Effector memory CD4-positive, alpha-beta T cell (primary cell): ENCODE measurements around the gene EMP3.

Experiments used
- DNase-seq, 3 donors: peaks; one replicate each; pipeline ENCODE4 v3.0.0-alpha.2; 2020
- H3K27ac ChIP-seq: 2 replicates; pipeline ENCODE4 v1.7.0; 2013; ENCODE audit warnings: mild to moderate bottlenecking, low read length, moderate library complexity; ENCODE audit not compliant: insufficient read depth, poor library complexity, severe bottlenecking
- H3K27me3 ChIP-seq: replicated peaks from 2 replicates; pipeline ENCODE4 v1.7.0; 2013; ENCODE audit warnings: mild to moderate bottlenecking, low read length; ENCODE audit not compliant: insufficient read depth, control insufficient read depth, poor library complexity, severe bottlenecking
- H3K36me3 ChIP-seq: 2 replicates; pipeline ENCODE4 v1.7.0; 2013; ENCODE audit warnings: mild to moderate bottlenecking, low read length, moderate library complexity; ENCODE audit not compliant: control insufficient read depth, insufficient read depth
- H3K4me1 ChIP-seq: 2 replicates; pipeline ENCODE4 v1.7.0; 2013; ENCODE audit warnings: low read length, mild to moderate bottlenecking; ENCODE audit not compliant: control insufficient read depth, insufficient read depth, poor library complexity, severe bottlenecking
- H3K4me3 ChIP-seq: 2 replicates; pipeline ENCODE4 v1.7.0; 2013; ENCODE audit warnings: low read length, low read depth, mild to moderate bottlenecking; ENCODE audit not compliant: insufficient read depth, poor library complexity, severe bottlenecking
- H3K9me3 ChIP-seq: 2 replicates; pipeline ENCODE4 v1.7.0; 2013; ENCODE audit warnings: mild to moderate bottlenecking, low read length, moderate library complexity; ENCODE audit not compliant: control insufficient read depth

The EMP3 gene

DNA sequence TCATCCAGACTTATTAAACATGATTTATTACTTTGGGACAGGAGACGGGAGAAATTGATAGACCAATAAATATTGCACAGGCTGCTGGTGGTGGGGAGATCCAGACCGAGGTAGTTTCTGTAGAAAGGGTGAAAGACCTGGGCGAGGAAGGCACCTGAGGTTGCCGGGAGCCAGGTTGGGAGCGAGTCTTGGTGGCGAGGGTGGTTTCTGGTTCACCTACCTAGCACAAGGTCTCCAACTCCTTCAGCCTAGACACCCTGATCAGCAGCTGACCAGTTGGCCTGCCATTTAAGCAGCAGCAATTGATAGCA, 7.0 kb downstream of the EMP3 start:
- peak overlapping the region; percentile 66 for H3K27ac ChIP-seq
- H3K9me3 ChIP-seq: no peaks in the 10 kb centered on the region
- H3K4me3 ChIP-seq: peak overlapping the region; percentile 42
- peaks cover 54% of the 10 kb centered on the region for H3K4me1 ChIP-seq
- DNase-seq: no peak
- H3K27me3 ChIP-seq: no peaks in the 10 kb centered on the region
- H3K36me3 ChIP-seq: peaks cover 17% of the 10 kb centered on the region

DNA sequence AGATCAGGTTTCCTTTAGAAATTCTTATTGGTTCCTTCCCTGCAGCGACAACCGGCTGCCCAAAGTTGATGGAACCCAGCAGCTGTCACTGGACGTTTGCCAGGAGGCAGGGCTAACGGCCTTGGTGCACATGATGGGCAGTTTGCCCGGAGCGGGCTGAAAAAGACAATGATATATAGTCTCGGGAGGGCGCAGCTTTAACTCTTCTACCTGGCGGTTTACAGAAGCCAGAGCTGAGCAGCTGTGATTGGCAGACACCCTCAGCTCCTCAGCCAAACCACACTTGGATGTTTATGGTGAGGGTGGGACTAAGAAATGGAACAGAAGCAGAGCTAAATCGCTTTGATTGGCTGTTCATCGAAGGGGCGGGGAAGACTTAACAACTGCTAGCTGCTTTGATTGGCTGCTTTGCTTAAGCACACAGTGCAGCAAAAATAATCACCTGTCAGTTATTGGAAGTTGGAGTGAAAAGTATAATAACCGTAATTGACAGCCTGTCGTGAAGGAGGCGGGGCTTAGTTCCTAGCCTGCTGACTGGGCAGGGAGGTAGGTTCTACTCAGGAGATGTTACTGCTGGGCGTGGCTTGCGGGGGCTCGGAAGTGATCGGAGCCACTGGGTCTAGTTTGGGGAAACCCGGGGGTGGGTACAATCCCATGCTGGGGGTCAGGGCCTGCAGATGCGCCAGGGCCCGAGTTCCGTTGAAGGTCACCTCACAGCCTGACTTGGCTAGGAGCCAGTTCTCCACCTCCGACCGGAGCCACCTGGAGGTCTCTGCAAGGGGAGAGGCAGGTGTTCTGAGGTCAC, 7.5 kb downstream of the EMP3 start:
- Histone ChIP-seq H3K27me3 (no peaks in the 10 kb centered on the region), H3K36me3 (peaks cover 11% of the 10 kb centered on the region), H3K4me1 (peaks cover 48% of the 10 kb centered on the region), H3K4me3 (peak overlapping the region; percentile 67), H3K27ac (peak overlapping the region; percentile 92), H3K9me3 (no peaks in the 10 kb centered on the region)
- DNase-seq: peak; percentile 94 to 96 (median 95)

DNA sequence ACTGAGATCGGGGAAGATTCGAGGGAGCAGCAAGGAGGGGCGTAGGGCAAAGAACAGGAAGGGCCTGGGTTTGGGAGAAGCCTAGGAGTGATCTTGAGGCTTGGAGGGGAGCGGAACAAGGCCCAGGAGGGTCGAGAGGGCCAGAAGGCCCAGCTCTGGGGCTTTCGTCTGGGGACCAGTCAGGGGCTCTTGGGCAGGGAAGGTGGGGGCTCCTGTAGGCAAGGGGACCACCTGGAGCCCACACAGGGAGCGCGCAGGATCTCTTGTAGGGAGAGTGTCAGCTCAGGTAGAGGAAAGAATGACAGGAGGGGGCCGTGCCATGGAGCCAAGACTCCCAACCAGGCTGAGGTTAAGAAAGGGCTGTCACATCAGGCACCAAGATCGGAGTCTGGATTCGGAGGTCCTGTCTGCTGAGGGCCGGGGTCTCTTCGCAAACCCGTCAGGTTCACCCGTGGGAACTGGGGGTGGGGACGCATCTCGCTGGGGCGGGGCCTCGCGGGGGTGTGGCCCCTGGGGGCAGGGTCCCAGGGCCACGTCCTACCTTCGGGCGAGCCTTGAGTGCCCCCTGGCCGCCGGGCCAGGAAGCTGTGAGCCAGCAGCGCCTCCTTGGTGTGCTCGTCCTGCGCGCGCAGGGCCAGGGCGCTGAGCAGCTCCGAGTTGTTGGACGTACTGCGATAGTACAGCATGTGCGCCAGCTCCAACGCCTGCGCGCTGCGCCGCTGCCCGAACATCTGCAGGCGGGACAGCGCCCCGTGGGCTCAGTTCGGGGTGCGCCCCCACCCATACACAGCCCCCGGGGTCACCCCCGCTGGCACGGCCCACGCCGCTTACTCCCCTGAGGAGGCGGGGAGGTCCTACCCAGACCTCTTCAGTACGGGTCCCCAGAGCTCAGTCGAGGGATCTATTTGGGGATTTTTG, 8.4 kb downstream of the EMP3 start:
- peaks cover 47% of the 10 kb centered on the region for H3K4me1 ChIP-seq
- H3K9me3 ChIP-seq: no peaks in the 10 kb centered on the region
- peak overlapping the region; percentile 92 for H3K27ac ChIP-seq
- peak overlapping the region; percentile 67 for H3K4me3 ChIP-seq
- H3K36me3 ChIP-seq: peaks cover 8% of the 10 kb centered on the region
- DNase-seq: peak; percentile 85 to 89 (median 86)
- no peaks in the 10 kb centered on the region for H3K27me3 ChIP-seq

DNA sequence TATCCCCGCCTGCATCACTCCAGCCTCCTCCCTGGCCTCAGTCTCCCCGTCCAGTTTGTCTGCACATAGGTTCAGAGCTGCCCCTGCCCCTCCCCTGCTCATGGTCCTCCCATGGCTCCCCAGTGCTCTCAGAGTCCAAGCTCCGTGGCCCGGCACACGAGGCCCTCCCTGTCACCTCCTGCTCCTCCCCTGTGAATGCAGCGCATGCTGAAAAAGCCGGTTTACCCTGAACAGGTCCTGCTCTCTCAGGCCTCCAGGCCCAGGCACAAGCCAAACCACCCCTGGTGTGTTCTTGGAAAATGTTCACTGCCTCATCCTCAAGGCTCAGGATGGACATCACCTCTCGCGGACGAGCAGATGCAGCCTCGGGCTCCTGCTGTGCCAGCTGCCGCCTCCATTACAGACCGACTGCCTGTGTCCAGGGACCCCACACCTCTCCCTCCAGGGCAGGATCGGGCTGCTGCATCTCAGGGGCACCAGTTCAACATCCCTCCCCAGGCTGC, 13.0 kb downstream of the EMP3 start:
- H3K4me1 ChIP-seq: peaks cover 7% of the 10 kb centered on the region
- no peak overlapping the region for H3K27ac ChIP-seq
- no peaks in the 10 kb centered on the region for H3K36me3 ChIP-seq
- no peaks in the 10 kb centered on the region for H3K27me3 ChIP-seq
- no peaks in the 10 kb centered on the region for H3K9me3 ChIP-seq
- no peak for DNase-seq
- H3K4me3 ChIP-seq: no peak overlapping the region

DNA sequence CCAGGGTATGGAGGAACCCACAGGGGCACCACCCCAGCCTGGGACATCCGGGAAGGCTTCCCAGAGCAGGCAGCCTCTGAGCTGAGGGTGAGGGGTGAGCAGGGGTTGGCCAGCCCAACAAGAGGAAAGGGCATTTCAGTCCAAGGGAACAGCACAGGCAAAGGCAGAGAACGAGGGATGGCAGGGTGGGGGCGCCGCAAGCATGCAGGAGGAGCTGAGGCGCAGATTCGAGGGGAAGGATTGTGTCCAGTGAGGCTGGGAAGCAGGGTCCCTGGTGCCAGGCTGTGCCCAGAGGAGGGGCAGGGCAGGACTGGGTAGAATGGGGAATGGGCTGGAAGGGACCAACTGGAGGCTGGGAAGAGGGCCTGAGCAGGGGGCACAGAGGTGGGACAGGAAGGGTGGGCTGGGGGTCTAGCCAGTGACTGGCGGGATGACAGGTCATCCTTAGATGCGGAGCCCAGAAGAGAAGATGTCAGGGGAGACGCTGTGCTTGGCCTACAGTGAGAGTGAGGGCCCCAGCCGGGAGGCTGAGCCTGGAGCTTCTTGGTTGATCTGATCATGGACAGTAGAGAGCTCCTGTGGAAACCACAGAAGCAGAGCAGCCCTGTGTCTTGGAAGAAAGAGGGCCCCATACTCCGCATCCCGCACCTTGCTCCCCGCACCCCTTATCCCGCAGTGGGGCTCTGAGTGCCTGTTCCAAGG, 13.6 kb downstream of the EMP3 start:
- Histone ChIP-seq H3K27me3 (no peaks in the 10 kb centered on the region), H3K4me3 (no peak overlapping the region), H3K9me3 (no peaks in the 10 kb centered on the region), H3K27ac (no peak overlapping the region), H3K36me3 (no peaks in the 10 kb centered on the region), H3K4me1 (peaks cover 3% of the 10 kb centered on the region)
- DNase-seq: no peak

DNA sequence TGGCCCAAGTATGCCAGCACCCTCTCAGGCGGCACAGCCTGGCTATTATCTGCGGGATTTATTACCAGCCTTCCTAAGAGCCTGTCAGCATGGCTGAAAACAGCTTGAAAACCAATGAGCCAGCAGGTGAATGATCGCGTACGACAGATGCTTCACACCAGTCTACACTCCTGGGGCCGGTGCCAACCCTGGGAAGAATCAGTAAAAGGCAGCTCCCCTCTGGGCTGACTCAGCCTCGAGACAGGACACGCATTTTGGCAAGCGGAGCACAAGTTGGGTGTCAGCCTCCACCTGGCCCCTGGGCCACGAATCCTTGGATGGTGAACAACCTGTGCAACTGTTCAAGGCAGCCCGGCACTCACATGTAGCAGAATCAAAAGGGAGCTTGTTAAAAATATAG, 15.6 kb downstream of the EMP3 start:
- H3K4me3 ChIP-seq: no peak overlapping the region
- H3K9me3 ChIP-seq: no peaks in the 10 kb centered on the region
- H3K27me3 ChIP-seq: no peaks in the 10 kb centered on the region
- DNase-seq: no peak
- H3K27ac ChIP-seq: no peak overlapping the region
- H3K4me1 ChIP-seq: no peaks in the 10 kb centered on the region
- no peaks in the 10 kb centered on the region for H3K36me3 ChIP-seq

DNA sequence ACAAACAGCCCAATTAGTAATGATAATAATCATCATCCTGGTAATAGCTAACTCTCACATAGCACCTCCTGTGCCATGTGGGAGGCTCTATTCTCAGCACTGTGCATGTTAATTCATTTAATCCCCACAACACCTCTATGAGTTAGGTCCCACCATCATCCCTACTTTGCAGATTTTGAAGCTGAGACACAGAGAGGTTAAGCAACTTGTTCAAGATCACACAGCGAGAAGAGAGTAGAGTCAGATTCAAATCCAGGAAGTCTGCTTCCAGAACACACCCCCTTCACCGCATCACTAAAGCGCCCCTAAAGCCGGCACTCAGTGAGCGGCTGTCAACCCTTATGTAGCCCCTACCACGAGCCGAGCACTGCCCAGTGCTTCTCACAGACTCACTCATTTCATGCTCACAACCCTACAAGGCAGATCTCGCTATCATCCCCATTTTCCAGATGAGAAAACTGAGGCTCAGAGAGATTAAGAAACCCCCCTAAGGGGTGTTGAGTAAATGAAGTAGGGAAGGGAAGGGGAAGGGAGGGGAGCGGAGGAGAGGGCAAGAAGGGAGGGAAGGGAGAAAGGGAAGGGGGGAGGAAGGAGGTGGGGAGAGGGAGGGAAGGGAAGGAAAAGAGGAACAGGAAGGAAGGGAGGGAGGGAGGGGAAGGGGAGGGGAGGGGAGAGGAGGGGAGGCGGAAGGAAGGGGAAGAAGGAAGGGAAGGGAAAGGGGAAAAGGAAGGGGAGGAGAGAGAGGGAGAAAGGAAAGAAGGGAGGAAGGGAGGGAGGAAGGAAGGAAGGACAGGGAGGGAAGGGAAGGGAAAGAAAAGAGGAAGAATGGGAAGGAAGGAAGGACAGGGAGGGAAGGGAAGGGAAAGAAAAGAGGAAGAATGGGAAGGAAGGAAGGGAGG, 16.4 kb downstream of the EMP3 start:
- no peaks in the 10 kb centered on the region for H3K27me3 ChIP-seq
- H3K4me3 ChIP-seq: no peak overlapping the region
- H3K27ac ChIP-seq: no peak overlapping the region
- DNase-seq: no peak
- no peaks in the 10 kb centered on the region for H3K36me3 ChIP-seq
- no peaks in the 10 kb centered on the region for H3K9me3 ChIP-seq
- no peaks in the 10 kb centered on the region for H3K4me1 ChIP-seq

DNA sequence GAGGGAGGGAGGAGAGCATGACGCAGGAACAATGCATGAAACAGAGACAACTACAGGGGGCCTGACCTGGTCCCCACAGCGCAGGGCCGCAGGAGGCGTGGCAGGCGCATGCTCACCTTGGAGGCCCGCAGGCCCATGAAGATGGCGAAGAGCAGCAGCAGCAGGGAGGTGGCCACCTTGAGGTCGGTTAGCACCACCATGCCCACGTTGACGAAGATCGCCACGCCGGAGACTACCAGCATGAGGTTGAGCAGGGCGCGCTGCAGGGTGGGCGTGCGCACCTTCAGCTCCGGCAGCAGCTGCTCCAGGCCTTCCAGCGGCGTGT, 17.0 kb downstream of the EMP3 start:
- no peaks in the 10 kb centered on the region for H3K9me3 ChIP-seq
- H3K36me3 ChIP-seq: no peaks in the 10 kb centered on the region
- H3K27me3 ChIP-seq: no peaks in the 10 kb centered on the region
- H3K27ac ChIP-seq: no peak overlapping the region
- no peak overlapping the region for H3K4me3 ChIP-seq
- no peak for DNase-seq
- no peaks in the 10 kb centered on the region for H3K4me1 ChIP-seq

DNA sequence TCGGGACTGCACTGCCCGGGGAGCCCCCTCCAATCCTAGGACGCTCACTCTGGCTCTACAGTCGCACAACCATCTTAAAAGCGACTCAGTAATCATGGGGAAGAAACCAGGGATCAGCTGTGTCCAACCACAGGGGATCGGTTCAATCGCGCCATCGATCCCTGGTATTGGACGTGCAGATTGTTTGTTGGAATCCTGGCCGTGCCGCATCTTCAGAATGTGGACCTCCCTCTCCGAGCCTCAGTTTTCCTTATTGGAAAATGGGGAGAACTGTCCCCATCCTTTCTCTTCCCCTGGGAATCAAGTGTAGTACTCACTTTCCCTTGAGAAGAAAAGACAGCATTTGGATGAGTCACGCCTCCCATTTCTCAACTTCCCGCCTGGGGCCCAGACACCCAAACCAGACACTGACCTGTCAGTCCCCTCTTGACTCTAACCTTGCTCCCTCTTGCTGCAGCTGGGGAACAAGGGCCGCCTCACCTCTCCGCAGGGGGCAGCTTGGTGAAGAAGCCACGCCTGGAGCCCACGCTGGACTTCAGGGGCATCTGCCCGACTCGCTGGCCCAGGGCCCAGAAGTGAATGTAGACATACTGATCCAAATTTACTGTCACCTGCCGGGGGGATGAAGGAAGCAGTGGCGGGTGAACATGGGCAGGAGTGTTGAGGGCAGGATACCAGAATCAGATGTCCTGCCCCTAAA, 17.6 kb downstream of the EMP3 start:
- Histone ChIP-seq H3K4me1 (no peaks in the 10 kb centered on the region), H3K4me3 (no peak overlapping the region), H3K36me3 (no peaks in the 10 kb centered on the region), H3K27ac (no peak overlapping the region), H3K9me3 (no peaks in the 10 kb centered on the region), H3K27me3 (no peaks in the 10 kb centered on the region)
- DNase-seq: no peak
